HG02840 (cell line): ENCODE measurements around the gene TAPT1.
A peak's percentile ranks its signal among the peaks of the same experiment; 100 is the strongest.
"Not testable (repeated sequence)": the region's sequence is repeated elsewhere in the genome, so short reads cannot be mapped to it uniquely, and the experiment has no call there.

Experiments used
- ATAC-seq: cut with Tn5 transposase; IDR thresholded peaks from one replicate; pipeline ENCODE4 v1.9.1; 2021; ENCODE audit warnings: mild to moderate bottlenecking, moderate library complexity, moderate number of reproducible peaks; ENCODE audit not compliant: unreplicated experiment, low FRiP score

Gene TAPT1, protein sequence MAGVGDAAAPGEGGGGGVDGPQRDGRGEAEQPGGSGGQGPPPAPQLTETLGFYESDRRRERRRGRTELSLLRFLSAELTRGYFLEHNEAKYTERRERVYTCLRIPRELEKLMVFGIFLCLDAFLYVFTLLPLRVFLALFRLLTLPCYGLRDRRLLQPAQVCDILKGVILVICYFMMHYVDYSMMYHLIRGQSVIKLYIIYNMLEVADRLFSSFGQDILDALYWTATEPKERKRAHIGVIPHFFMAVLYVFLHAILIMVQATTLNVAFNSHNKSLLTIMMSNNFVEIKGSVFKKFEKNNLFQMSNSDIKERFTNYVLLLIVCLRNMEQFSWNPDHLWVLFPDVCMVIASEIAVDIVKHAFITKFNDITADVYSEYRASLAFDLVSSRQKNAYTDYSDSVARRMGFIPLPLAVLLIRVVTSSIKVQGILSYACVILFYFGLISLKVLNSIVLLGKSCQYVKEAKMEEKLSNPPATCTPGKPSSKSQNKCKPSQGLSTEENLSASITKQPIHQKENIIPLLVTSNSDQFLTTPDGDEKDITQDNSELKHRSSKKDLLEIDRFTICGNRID

DNA sequence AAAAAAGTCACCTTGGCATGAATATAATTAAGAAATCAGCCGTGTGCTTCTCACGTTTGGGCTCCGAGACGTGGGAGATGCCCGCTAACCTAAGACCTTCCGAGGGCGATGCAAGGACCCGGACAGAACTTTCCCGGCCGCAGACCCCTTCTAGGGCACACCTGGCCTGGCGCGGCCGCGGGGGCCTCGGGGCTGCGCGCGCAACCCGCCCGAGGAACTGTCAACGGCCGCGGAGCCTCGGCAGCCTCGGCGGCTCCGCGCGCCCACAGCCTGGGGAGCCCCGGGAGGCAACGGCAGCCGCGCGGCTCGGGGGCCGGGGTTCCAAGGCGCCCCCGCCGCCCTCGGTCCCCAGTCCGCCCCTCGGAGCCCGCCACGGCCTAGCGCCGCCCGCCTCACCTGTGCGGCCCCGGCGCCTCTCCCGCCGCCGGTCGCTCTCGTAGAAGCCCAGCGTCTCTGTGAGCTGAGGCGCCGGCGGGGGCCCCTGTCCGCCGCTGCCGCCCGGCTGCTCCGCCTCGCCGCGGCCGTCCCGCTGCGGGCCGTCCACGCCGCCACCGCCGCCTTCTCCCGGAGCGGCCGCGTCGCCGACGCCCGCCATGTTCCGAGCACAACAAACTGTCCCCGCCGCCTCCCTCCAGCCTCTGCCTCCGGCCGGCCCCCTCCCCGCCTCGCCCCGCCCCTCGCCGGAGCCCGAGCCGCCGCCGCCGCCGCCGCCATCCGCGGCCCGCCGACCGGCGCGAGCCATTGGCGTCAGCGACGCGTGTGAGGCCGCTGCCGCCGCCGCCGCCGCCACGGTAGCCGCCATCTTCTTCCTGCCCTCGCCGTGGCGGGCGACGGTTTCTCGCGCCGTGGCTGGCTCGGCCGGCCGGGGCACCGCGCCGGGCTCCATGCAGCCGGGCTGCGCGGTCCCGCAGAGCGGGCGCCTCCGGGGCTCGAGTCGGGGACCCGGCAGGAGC lies at the start of gene TAPT1:
TAPT1 (minus strand) TSS at position 609 of the 953 bp plus-strand sequence; CDS start at position 595, 14 bp downstream.
- ATAC-seq = peak; percentile 70

DNA sequence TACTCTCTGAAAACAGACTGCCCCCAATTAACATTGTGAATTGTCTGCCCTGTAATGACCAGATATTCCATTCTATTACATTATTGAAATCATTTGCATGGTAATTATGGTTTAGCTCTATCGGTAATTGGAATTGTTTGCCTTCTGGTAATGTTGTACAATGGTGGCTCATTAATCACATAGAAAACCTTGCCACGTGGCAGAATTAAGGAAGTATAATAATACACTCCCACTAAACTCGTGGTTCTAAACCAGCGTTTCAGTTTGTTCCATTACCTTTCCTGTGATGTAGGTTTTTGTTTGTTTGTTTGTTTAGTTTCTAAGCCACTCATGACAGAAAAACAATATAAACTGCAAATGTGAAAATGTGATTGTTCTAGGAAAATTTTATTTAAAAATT lies 45.1 kb upstream of the TAPT1 start:
- ATAC-seq = no peak

DNA sequence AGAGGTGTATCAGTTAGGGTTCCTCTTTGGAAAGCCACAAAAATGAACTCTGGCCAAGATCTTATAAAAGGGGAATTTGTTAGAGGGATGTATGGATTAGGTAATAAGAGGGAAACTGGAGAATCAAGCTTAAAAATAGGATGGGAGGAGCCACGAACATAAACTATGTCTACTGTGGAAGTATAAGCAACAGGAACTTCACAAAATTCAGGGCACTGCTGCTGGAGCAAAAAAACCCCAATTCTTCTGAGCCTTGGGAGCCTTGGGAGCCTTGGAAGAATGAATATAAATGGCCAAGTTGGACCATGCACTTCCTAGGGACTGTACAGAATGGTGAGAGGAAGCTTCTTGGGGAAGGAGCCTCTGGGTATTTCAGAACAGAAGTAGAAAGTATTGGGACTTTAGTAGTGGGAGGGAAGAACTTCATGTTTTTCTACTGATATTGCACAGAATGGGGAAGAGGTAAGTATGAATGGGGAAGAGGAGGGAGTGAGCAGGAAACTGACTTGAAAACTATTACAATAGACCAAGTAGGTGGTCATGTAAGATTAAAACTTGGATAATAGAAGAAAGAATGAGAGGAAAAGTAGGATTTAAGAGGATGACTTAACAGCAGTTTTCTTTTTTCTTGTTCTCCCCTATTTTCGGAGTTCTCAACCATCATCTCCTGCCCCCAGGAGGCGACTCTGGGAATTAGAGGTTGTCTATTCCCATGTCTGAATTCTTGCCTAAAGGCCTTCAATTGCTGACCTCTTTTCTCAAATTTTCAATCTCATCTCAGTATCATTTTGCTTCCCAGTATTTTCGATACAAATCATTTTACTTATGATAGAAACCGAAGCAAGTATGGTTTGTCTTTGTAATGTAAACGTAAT lies 44.4 kb upstream of the TAPT1 start:
- no peak for ATAC-seq

DNA sequence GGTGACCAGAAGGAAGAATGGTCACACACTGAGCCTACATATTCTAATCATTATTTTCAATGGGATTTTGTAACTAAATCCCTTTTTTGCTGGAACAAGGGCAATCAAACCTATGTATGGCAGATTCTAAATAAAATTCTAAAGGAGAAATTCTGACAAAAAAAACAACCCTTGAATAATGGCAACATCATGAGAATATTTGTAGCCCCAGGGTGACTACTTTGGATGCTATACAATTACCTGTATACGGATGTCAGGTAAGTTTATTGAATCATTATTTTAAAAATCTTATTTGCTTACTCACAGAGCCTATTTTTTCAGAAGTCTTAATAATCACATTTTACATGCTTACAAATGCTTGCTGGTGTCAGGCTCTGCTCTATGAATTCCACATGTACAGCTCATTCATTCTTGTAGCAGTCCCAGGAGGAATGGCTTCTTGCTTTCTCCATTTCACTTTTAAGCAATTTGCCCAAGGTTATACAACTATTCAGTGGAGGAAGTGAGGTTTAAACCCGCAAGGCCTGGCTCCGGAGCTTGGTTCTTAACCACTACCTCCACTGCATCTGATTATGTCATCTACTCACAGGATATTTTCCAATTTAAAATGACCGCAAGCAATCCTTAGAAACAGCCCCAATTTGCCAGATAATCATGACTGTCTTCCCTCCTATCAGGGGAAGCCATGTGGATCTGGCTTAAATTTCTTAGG lies 43.6 kb upstream of the TAPT1 start:
- ATAC-seq = not testable (repeated sequence)

DNA sequence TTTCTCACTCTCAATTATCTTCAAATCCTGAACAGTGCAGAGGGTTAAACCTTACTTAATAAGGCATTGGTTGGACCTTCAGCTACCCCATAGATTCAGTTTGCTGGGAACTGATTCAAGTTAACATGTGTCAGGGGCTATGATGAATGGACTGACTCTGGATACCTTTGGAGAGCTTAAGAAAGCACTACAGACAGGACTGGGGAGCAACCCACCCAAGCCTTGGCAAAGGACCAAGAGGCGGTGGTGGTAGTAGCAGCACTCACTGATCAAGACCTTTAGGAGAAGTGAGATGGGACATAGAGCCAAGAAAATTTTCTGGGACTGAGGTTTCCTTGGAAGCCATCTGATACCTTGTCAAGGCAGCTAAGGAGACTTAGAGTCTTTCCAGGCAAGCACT lies 43.0 kb upstream of the TAPT1 start:
- no peak for ATAC-seq

DNA sequence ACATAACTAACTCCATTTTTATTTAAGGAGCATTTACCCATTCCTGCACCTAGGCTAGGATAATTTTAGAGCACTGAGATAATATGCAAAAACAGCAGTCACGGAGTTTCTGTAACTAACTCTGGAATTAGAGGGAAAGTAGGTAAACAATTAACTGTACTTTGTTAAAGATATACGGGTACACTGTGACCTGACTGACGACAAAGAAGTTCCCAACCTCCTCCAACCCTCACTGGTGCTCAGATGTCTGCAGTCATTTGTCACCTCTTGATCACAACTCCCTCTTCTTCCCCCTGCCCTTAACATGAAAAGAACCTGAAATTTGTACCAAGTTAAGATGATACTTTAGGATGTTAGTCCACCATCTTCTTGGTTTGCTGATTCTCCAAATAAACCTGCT lies 42.0 kb upstream of the TAPT1 start:
- no peak for ATAC-seq

DNA sequence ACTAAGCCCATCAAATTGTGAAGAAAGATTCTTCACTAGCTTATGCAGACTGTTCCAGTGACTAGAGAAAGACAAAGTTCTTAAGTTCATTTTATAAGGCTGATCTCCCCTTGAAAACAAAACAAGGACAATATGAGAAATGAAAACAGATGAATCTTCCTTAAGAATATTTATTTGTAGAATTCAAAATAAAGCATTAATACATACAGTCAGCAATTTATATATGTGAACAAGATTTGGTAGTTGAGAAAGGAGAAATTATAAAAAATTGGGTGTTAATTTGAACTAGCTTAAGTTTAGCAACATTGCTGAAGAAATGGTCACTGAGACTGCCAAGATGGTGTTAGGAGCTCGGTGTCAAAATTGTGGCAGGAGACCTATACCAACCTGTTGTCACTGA lies 41.4 kb upstream of the TAPT1 start:
- no peak for ATAC-seq

DNA sequence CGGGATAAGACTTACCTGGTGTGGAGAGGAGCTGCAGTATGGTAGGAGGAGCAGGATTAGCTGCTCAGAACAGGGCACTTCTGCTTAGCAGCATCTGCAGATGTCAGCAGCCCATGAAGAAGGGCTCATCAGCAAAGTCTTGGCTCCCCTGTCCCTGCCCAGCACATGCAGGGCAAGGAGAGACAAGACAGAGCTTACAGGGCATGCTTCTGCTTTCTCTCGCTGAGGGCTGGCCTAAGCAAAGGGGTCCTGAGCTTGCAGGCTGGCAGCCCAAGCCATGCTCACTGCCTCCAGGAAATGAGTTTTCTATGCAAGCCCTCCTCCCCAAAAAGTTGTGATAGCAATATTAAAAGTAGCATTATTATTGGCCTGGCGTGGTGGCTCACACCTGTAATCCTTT lies 39.5 kb upstream of the TAPT1 start:
- no peak for ATAC-seq

DNA sequence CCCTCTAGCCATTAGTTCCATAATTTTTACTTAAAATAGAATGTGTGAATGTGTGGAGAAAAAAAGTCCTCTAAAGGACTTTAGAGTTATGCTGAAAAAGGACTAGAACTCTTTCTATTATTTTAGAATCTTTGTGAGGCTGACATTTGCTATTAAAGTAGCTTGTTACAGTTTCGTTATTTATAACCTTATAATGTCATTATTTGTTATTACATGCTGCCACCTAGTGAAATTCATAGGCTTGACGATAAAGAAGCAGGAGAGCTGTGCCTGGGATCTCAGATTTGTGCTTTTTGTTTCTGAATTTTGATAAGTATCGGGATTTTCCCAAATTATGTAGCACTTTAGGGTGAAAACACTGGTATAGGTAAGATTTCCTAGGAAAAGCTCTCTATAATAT lies 38.5 kb upstream of the TAPT1 start:
- no peak for ATAC-seq

DNA sequence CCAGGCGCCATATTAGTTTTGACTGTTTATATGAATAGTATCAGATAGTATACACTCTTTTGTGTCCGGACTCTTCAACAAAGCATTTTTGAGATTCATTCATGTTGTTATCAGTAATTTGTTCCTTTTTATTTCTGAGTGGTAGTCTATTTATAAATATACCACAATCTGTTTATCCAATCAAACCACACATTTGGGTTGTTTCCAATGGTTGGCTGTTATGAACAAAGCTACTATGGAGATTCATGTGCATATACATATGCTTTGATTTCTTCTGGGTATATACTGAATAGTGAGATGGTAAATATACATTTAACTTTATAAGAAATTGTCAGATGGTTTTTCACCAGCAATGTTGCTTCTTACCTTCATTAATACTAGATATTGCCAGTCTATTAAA lies 36.8 kb upstream of the TAPT1 start:
- no peak for ATAC-seq

DNA sequence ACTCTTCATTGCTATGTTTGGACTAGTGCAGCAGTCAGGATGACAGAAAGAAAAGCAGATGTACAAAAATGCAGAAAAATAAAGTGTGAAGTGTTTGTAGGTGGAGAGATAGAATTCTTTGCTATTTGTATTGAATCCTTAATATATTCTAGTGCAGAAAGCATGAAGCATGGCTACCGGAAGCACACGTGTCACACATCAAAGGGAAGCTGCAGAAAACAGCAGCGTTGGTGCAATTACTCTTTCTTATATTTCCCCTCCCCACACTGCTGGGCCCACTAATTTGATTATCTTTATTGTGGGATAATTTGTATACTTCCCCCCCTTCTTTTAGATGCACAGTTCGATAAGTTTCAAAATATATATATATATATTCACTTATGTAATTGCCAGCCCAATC lies 35.9 kb upstream of the TAPT1 start:
- ATAC-seq = no peak

DNA sequence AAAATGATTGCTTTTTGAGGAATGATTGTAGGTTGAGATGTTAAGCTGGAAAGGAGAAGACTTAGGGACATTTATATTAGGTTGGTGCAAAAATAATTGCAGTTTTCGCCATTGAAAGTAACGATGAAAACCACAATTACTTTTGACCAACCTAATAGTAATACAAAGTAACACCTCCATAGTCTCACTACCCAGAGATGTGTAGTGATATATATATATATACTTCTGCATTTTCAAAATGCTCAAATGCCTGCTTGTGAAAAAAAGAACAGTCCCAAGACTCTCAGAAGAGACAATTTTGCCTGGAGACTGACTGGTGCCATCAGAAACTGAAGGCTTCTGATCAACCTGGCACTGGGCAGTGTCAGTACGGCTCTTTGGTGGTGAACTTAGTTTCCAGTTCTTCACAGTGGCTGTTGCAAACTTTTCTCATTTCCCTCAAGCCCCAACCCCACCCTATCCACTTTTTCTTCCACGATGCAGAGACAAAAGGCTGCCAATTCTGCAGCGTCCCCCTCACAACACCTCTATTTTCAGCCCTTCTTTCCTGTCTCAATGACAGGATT lies 35.1 kb upstream of the TAPT1 start:
- no peak for ATAC-seq

DNA sequence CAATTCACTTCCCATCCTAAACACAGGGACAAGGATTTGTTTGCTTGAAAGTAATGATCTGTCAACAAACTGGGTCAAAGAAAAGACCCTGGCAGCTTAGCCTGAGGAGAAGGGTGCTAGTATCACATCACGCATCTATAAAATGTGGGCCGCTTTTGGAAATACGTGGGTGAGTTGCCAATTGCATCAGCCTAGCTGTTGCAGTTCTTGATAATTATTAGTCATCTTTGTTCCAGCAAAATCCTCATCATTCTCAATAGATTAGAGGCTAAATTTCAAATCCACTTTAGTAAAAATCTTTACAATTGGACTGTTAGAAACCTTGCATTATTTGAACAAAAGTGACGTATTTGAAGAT lies 33.6 kb upstream of the TAPT1 start:
- ATAC-seq = no peak

DNA sequence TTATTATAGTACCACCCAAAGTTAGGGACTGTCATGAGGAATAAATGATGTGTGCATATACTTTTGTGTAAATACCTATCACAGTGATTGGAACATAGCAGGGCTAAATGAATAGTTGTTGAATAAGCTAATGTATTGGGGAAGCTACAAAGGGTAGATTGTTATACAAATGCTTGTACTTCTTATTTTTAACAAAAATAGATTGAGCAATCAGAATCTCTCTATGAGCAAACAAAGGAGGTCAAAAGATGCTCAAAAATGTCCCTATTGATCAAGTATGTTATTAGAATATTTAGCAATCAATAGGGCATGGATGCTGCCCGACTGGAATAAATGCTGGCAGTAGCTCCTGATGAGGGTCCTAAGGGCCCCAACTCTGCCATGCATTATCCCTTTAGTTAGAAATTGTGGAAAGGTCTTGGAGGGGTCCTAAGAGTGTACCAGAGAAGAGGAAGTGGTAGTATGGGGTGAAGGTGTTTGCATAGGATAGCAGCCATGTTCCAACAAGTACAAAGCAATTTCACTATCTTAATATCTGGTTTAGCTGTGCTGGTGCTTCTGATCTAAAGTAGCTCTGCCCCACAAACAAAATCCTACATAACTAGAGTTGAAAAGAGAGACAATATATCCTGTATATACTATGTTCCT lies 33.1 kb upstream of the TAPT1 start:
- ATAC-seq = no peak

DNA sequence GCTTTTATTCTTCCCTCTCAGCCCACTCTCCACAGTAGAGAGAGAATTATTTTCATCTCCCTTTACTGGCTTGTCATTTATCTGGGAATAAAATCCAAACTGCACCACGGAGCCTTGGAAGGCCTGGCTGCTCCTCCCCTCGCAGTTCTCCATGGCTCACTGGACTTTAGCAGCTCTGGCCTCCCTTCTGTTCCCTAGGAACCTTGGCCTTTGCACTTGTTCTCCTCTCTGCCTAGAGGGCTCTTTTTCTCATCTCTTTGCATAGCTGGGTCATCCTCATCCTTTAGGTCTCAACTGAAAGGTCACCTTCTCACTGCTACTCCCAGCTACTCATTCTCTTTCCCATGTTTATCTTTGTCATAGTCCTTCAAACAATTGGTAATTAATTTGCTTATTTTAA lies 31.3 kb upstream of the TAPT1 start:
- no peak for ATAC-seq

DNA sequence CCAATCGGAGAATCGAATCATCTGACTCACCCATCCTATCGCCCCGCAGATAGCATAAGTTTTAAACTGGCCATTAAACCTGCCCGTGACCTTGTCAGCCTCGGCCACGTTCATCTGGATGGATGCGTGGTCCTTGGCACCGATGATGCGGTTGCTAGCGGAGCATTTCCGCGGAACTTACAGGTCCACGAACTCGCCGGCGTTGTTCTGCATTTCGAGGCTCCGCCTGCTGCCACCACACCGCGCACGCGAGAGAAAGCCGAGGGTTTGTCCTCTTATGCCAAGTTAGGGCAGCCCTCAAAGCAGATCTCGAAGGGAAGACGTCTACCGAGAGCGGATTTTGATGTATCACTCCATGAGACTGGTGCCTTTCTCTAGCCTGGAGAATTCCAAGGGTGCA lies 30.1 kb upstream of the TAPT1 start:
- no peak for ATAC-seq

DNA sequence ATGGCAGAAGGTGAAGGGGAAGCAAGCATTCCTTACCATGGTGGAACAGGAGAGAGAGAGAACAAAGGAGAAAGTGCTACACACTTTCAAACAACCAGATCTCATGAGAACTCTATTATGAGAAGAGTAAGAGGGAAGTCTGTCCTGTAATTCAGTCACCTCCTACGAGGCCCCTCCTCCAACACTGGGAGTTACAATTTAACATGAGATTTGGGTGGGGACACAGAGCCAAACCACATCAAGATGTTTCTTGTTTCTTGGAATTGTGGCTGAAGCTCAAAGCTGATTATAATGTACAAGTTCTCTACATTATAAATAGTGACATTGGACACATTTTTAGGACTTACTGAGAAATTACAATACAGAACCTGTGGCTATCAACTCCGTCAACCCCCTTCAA lies 29.5 kb upstream of the TAPT1 start:
- no peak for ATAC-seq

DNA sequence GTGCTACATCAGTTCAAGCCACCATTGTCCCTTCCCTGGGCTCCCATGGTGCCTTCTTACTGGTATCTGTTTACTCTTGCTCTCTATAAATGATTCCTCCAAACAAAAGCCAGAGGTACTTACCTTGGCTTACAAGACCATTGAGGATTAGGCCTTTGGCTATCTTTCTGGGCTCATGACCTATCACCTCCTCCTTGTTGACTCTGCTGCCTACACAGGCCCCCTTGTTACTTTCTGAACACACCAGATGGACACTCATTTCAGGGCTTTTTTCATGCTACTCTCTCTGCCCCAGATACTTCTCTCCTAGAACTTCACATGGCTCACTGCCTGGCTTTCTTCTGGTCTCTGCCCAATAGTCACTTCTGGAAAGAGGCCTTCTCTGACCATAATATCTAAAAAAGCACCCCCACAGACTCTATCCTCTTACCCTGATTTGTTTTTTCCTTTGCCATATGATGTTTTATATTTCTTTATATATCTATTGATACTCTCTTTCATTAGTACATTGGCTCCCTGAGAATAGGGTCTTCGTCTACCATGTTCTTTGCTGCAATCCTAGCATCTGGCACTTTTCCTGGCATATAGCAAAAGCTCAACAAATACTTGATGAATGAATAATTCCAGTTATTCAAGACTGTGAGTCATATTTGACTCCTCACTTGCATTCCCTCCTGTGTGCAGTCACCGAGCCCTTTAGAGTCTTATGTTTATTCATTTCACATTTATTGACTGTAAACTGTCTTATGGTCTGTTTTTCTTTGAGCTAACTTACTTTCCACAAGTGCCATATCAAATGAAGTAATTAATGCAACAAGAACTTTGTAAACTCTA lies 27.1 kb upstream of the TAPT1 start:
- ATAC-seq = no peak
